HepG2 (cell line): Measurements from ENCODE around the gene HPRT1. TPM values are rescaled to one million over a fixed set of nuclear protein-coding genes. Genes with fewer than 3 reads are reported as not detected.

ENCODE experiments used
- ATAC-seq: fragments of 200-7000 bp; cut with Tn5 transposase; 3 replicates; pipeline ENCODE4 v1.9.1; 2020; ENCODE audit warnings: mild to moderate bottlenecking, moderate library complexity
- BruUV-seq: library from RNA; stranded (reverse); fragments of 400-500 nt; replicated peaks from 2 replicates; lab custom pipeline; 2021; lab: Mats Ljungman, UMichigan
- CTCF ChIA-PET: fragments of 300-600 bp; formaldehyde crosslinking; extraction: SDS; loops from one replicate; lab custom pipeline; 2021; ENCODE audit warnings: low total read pairs, inconsistent platforms, low intra/inter-chr PET ratio; lab: Yijun Ruan, JAX
- POLR2A ChIA-PET: fragments of 350-600 bp; sonication (Branson Sonifier 250); formaldehyde crosslinking; loops from one replicate; lab custom pipeline; 2020; ENCODE audit warnings: antibody characterized with exemption, inconsistent platforms; lab: Yijun Ruan, JAX
- DNase-seq: peaks from one replicate; pipeline ENCODE4 v3.0.0-alpha.2; 2015; ENCODE audit warnings: low spot score
- FAIRE-seq: peaks from 3 replicates; lab custom pipeline; 2011; peaks lifted over from hg19 to GRCh38; lab: Jason Lieb, UNC
- H2AFZ ChIP-seq: one replicate; pipeline ENCODE4 v1.6.1; 2011; ENCODE audit warnings: low read length, inconsistent platforms
- H3K27ac ChIP-seq: fragments of 300-600 bp; 3 replicates; pipeline ENCODE4 v1.8.0; 2011; ENCODE audit warnings: mixed run types, mild to moderate bottlenecking, mixed read lengths, low read length, inconsistent platforms; ENCODE audit not compliant: insufficient read depth; ENCODE audit errors: extremely low read length
- H3K27me3 ChIP-seq, 2 experiments: fragments of 200-600 bp in 1 of 2; 2 replicates in 1 of 2; 3 replicates in 1 of 2; pipeline versions ENCODE4 v1.6.0 to v1.8.0; 2011; ENCODE audit warnings: low read length in 2 of 2, mild to moderate bottlenecking in 2 of 2, moderate library complexity in 2 of 2, inconsistent platforms in 1 of 2; ENCODE audit not compliant: insufficient read depth in 2 of 2, control insufficient read depth in 1 of 2
- H3K36me3 ChIP-seq, 2 experiments: fragments of 200-600 bp in 1 of 2; replicated peaks in 1 of 2; 2 replicates in 1 of 2; 3 replicates in 1 of 2; pipeline versions ENCODE4 v1.5.1 to v1.8.0; 2011; ENCODE audit warnings: low read length in 2 of 2, inconsistent platforms in 1 of 2; ENCODE audit not compliant: insufficient read depth in 2 of 2, control insufficient read depth in 1 of 2
- H3K4me1 ChIP-seq: 2 replicates; pipeline ENCODE4 v1.5.1; 2012; ENCODE audit warnings: low read length, inconsistent platforms; ENCODE audit not compliant: insufficient read depth
- H3K4me2 ChIP-seq: 2 replicates; pipeline ENCODE4 v1.6.0; 2011; ENCODE audit warnings: low read depth, low read length, inconsistent platforms
- H3K4me3 ChIP-seq, 3 experiments: fragments of 200-600 bp in 1 of 3; sonication (generic), shearing (Covaris generic) in 1 of 3; replicated peaks in 1 of 3; 2 replicates each; pipeline ENCODE4 v1.5.1; 2011 to 2016; ENCODE audit warnings: low read length in 3 of 3, inconsistent platforms in 2 of 3, low read depth in 2 of 3, mild to moderate bottlenecking in 2 of 3, control low read depth in 1 of 3, mixed read lengths in 1 of 3; ENCODE audit not compliant: insufficient read depth in 1 of 3
- H3K79me2 ChIP-seq: one replicate; pipeline ENCODE4 v1.6.1; 2011; ENCODE audit warnings: low read length, inconsistent platforms; ENCODE audit not compliant: insufficient read depth
- H3K9ac ChIP-seq: 2 replicates; pipeline ENCODE4 v1.6.0; 2011; ENCODE audit warnings: mild to moderate bottlenecking, low read depth, low read length, inconsistent platforms; ENCODE audit not compliant: insufficient read depth
- H3K9me3 ChIP-seq: 2 replicates; pipeline ENCODE4 v1.5.1; 2012; ENCODE audit warnings: mild to moderate bottlenecking, low read length
- H4K20me1 ChIP-seq: 2 replicates; pipeline ENCODE4 v1.6.0; 2011; ENCODE audit warnings: inconsistent platforms, mild to moderate bottlenecking, low read length, moderate library complexity; ENCODE audit not compliant: insufficient read depth
- GPN1 ChIP-seq: sonication (generic); formaldehyde crosslinking; IDR thresholded peaks from 2 replicates; pipeline ENCODE4 v1.5.1; 2020; ENCODE audit warnings: missing genetic modification reagents, borderline replicate concordance
- HNRNPK ChIP-seq: fragments of 200-400 bp; formaldehyde crosslinking; IDR thresholded peaks from 2 replicates; pipeline ENCODE4 v1.6.1; 2018; ENCODE audit warnings: low read length, low read depth, moderate library complexity, mild to moderate bottlenecking; ENCODE audit not compliant: poor library complexity, severe bottlenecking
- ISL2 ChIP-seq: sonication (generic); formaldehyde crosslinking; IDR thresholded peaks from 2 replicates; pipeline ENCODE4 v1.5.0; 2020; ENCODE audit warnings: missing genetic modification reagents
- MIER3 ChIP-seq: IDR thresholded peaks from 2 replicates; pipeline ENCODE4 v1.6.1; 2016; ENCODE audit warnings: missing compliant biosample characterization, borderline replicate concordance
- NAIF1 ChIP-seq: sonication (generic); formaldehyde crosslinking; IDR thresholded peaks from 2 replicates; pipeline ENCODE4 v1.5.0; 2020; ENCODE audit warnings: mild to moderate bottlenecking, missing genetic modification reagents, borderline replicate concordance
- SMARCC2 ChIP-seq: fragments of 450-650 bp; IDR thresholded peaks from 2 replicates; pipeline ENCODE4 v1.6.1; 2017; ENCODE audit warnings: antibody characterized with exemption, mild to moderate bottlenecking
- TEAD2 ChIP-seq: sonication (generic); formaldehyde crosslinking; IDR thresholded peaks from 2 replicates; pipeline ENCODE4 v1.9.0; 2021; ENCODE audit warnings: missing genetic modification reagents
- TSC22D2 ChIP-seq: sonication (generic); formaldehyde crosslinking; IDR thresholded peaks from 2 replicates; pipeline ENCODE4 v1.5.1; 2020; ENCODE audit warnings: missing genetic modification reagents, mild to moderate bottlenecking, borderline replicate concordance
- ZFP1 ChIP-seq: IDR thresholded peaks from 2 replicates; pipeline ENCODE4 v1.6.1; 2016
- ZNF121 ChIP-seq: sonication (generic); formaldehyde crosslinking; IDR thresholded peaks from 2 replicates; pipeline ENCODE4 v1.5.0; 2020; ENCODE audit warnings: mild to moderate bottlenecking, missing genetic modification reagents
- ZNF552 ChIP-seq: sonication (generic); formaldehyde crosslinking; IDR thresholded peaks from 2 replicates; pipeline ENCODE4 v1.9.0; 2022; ENCODE audit warnings: missing genetic modification reagents, mild to moderate bottlenecking, borderline replicate concordance
- ZSCAN12 ChIP-seq: sonication (generic); formaldehyde crosslinking; IDR thresholded peaks from 2 replicates; pipeline ENCODE4 v1.9.0; 2021; ENCODE audit warnings: mild to moderate bottlenecking, missing genetic modification reagents
- ZSCAN9 ChIP-seq: IDR thresholded peaks from 2 replicates; pipeline ENCODE4 v1.6.1; 2016; ENCODE audit warnings: borderline replicate concordance
- WGBS: methylation state at CpG from one replicate; pipeline ENCODE4 v1.1.6; 2017; ENCODE audit warnings: low lambda C conversion rate; 5-methylcytosine and 5-hydroxymethylcytosine counted together
- in situ Hi-C: cut with HindIII; loops from 2 replicates; pipeline ENCODE4 v1.10.0; 2017; ENCODE audit warnings: low pct_unique_long_range_greater_than_20kb; ENCODE audit not compliant: extremely low pct_ligation_motif_present
- intact Hi-C: fragments of 100-400 bp; cut with micrococcal nuclease; formaldehyde crosslinking; loops from one replicate; pipeline ENCODE4 v1.10.0; 2022; ENCODE audit not compliant: unreplicated experiment
- polyA plus RNA-seq, 8 experiments: library from polyadenylated mRNA; depleted of rRNA in 3 of 8; stranded (reverse) in 7 of 8; unstranded in 1 of 8; fragments of >200 nt; fragmentation: Illumina TruSeq in 4 of 8; extraction: Trizol in 4 of 8; gene quantifications; 2 replicates each; pipeline versions ENCODE4 v1.2.1 to v1.2.3, GENCODE V29; 2011 to 2016; ENCODE audit warnings: low read depth in 4 of 8, missing spikeins in 1 of 8, mixed read lengths in 1 of 8; ENCODE audit not compliant: insufficient read depth in 1 of 8
- total RNA-seq, 5 experiments: library from RNA; depleted of rRNA; stranded (reverse); fragments of >200 nt; fragmentation: Illumina TruSeq; extraction: Trizol; gene quantifications; 2 replicates each; pipeline ENCODE4 v1.2.3, GENCODE V29; 2016; ENCODE audit warnings: low read depth in 1 of 5
- TF ChIP-seq, protein P1 (sequence below): sonication (generic); formaldehyde crosslinking; conservative IDR thresholded peaks from 2 replicates; pipeline ENCODE4 v1.8.0; 2022; ENCODE audit warnings: low read depth, missing genetic modification reagents
- TF ChIP-seq, protein P2 (sequence below): sonication (generic); formaldehyde crosslinking; IDR thresholded peaks from 2 replicates; pipeline ENCODE4 v1.8.1; 2023; ENCODE audit warnings: mild to moderate bottlenecking, moderate library complexity, missing genetic modification reagents
- TF ChIP-seq, protein P3 (sequence below): sonication (generic); formaldehyde crosslinking; IDR thresholded peaks from 2 replicates; pipeline ENCODE4 v1.5.0; 2020; ENCODE audit warnings: missing genetic modification reagents
- TF ChIP-seq, protein P4 (sequence below): sonication (generic); formaldehyde crosslinking; IDR thresholded peaks from 2 replicates; pipeline ENCODE4 v1.5.1; 2020; ENCODE audit warnings: mild to moderate bottlenecking, missing genetic modification reagents, moderate library complexity
- TF ChIP-seq, protein P5 (sequence below): sonication (generic); formaldehyde crosslinking; IDR thresholded peaks from 2 replicates; pipeline ENCODE4 v1.4.0; 2020; ENCODE audit warnings: mild to moderate bottlenecking, low read depth, missing genetic modification reagents

Gene HPRT1
- total and polyA plus RNA-seq, 2 of the 13 experiments (the other 11 are each of a cell fraction or from before 2014, with no cell fraction given): 4.6 to 25.2 TPM

DNA sequence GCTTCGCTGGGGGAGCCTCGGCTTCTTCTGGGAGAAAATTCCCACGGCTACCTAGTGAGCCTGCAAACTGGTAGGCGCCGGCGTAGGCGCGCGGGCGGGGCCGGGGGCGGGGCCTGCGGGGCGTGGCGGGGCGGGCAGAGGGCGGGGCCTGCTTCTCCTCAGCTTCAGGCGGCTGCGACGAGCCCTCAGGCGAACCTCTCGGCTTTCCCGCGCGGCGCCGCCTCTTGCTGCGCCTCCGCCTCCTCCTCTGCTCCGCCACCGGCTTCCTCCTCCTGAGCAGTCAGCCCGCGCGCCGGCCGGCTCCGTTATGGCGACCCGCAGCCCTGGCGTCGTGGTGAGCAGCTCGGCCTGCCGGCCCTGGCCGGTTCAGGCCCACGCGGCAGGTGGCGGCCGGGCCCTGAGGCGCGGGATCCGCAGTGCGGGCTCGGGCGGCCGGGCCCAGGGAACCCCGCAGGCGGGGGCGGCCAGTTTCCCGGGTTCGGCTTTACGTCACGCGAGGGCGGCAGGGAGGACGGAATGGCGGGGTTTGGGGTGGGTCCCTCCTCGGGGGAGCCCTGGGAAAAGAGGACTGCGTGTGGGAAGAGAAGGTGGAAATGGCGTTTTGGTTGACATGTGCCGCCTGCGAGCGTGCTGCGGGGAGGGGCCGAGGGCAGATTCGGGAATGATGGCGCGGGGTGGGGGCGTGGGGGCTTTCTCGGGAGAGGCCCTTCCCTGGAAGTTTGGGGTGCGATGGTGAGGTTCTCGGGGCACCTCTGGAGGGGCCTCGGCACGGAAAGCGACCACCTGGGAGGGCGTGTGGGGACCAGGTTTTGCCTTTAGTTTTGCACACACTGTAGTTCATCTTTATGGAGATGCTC lies at the start of gene HPRT1 (continued):
- TF ChIP-seq, protein P1, sequence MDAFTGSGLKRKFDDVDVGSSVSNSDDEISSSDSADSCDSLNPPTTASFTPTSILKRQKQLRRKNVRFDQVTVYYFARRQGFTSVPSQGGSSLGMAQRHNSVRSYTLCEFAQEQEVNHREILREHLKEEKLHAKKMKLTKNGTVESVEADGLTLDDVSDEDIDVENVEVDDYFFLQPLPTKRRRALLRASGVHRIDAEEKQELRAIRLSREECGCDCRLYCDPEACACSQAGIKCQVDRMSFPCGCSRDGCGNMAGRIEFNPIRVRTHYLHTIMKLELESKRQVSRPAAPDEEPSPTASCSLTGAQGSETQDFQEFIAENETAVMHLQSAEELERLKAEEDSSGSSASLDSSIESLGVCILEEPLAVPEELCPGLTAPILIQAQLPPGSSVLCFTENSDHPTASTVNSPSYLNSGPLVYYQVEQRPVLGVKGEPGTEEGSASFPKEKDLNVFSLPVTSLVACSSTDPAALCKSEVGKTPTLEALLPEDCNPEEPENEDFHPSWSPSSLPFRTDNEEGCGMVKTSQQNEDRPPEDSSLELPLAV (CRISPR knock-in tag): no peak
- no peak for TF ChIP-seq ZSCAN12 (CRISPR knock-in tag)
- no peak for TF ChIP-seq ISL2 (CRISPR knock-in tag)
- no peak for TF ChIP-seq ZNF121 (CRISPR knock-in tag)
- no peak for TF ChIP-seq MIER3 (CRISPR knock-in tag)
- no peak for TF ChIP-seq ZFP1 (CRISPR knock-in tag)
- no peak for TF ChIP-seq ZSCAN9 (CRISPR knock-in tag)
- no peak for TF ChIP-seq SMARCC2
- TF ChIP-seq, protein P2, sequence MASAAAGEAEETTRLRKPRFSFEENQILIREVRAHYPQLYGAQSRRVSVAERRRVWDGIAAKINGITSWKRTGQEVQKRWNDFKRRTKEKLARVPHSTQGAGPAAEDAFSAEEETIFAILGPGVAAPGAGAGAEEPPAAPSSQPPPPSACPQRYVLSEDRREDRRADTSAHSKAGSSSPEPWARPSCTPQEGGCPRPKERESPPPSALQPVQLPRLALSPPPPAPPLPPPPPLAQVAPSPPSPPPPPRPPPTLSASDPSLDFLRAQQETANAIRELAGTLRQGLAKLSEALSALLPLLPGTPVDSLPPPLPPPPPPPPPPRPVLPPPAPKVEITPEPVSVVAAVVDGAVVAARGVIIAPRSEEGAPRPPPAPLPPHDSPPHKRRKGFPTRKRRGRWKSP (CRISPR knock-in tag): no peak

DNA sequence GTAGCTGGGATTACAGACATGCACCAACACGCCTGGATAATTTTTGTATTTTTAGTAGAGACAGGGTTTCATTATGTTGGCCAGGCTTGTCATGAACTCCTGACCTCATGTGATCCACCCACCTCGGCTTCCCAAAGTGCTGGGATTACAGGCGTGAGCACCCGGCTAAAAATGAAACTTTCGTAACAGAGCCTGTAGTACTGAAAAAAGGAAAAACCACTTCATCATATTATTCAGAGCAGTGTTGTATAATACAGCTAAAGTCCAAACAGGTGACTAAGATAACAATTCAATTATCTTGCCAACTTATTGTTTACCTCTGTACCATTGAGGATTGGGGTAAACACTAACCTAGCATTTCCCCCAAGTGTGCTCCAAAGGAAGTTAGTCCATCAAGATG lies 43.9 kb upstream of the HPRT1 start:
- Histone ChIP-seq H4K20me1 (no peaks in the 10 kb centered on the region), H3K79me2 (no peaks in the 10 kb centered on the region), H3K27me3 (no peaks in the 10 kb centered on the region), H3K4me2 (no peak overlapping the region), H3K4me1 (no peaks in the 10 kb centered on the region), H2AFZ (no peak overlapping the region), H3K27ac (no peak overlapping the region), H3K36me3 (peaks cover 0 to 7% of the 10 kb centered on the region in 2 experiments; a peak in 2 of 5 replicates), H3K9ac (no peak overlapping the region), H3K9me3 (no peaks in the 10 kb centered on the region), H3K4me3 (no peak overlapping the region)
- POLR2A ChIA-PET: no interaction called here
- ATAC-seq (no peak), FAIRE-seq (no peak), DNase-seq (no peak)
- intact Hi-C loops (no loop called here), in situ Hi-C loops (no loop called here)
- 92% methylated on average over 5 of the region's 5 CpGs for WGBS
- BruUV-seq: no TSS peak
- CTCF ChIA-PET: no interaction called here
- TF ChIP-seq, protein P3, sequence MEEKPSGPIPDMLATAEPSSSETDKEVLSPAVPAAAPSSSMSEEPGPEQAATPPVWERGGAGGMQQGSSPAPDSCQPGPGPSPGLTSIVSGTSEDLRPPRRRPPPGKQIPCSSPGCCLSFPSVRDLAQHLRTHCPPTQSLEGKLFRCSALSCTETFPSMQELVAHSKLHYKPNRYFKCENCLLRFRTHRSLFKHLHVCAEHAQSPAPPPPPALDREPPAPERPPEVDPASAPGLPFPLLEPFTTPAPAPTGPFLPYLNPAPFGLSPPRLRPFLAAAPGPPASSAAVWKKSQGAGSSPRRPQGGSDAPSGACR: no peak
- TF ChIP-seq NAIF1 (CRISPR knock-in tag) (no peak), TSC22D2 (CRISPR knock-in tag) (no peak), HNRNPK (no peak), TEAD2 (CRISPR knock-in tag) (no peak), ZNF552 (CRISPR knock-in tag) (no peak), GPN1 (CRISPR knock-in tag) (no peak)
- TF ChIP-seq, protein P4, sequence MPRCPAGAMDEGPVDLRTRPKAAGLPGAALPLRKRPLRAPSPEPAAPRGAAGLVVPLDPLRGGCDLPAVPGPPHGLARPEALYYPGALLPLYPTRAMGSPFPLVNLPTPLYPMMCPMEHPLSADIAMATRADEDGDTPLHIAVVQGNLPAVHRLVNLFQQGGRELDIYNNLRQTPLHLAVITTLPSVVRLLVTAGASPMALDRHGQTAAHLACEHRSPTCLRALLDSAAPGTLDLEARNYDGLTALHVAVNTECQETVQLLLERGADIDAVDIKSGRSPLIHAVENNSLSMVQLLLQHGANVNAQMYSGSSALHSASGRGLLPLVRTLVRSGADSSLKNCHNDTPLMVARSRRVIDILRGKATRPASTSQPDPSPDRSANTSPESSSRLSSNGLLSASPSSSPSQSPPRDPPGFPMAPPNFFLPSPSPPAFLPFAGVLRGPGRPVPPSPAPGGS (CRISPR knock-in tag): no peak
- TF ChIP-seq, protein P5, sequence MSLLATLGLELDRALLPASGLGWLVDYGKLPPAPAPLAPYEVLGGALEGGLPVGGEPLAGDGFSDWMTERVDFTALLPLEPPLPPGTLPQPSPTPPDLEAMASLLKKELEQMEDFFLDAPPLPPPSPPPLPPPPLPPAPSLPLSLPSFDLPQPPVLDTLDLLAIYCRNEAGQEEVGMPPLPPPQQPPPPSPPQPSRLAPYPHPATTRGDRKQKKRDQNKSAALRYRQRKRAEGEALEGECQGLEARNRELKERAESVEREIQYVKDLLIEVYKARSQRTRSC (CRISPR knock-in tag): no peak
